Lung (tissue), 12 donors: Measurements from ENCODE around the gene ZFYVE26. TPM values are rescaled to one million over a fixed set of nuclear protein-coding genes. Genes with fewer than 3 reads are reported as not detected.
"Not testable (repeated sequence)": the region's sequence is repeated elsewhere in the genome, so short reads cannot be mapped to it uniquely, and the experiment has no call there.

ENCODE experiments used
- ATAC-seq: fragments of 200-7000 bp; cut with Tn5 transposase; one replicate; pipeline ENCODE4 v1.9.1; 2020; ENCODE audit warnings: moderate number of reproducible peaks; ENCODE audit not compliant: insufficient read depth, low FRiP score
- DNase-seq, 3 donors: peaks; one replicate each; pipeline ENCODE4 v3.0.0-alpha.2; 2013 to 2017
- H3K27ac ChIP-seq, 2 donors: one replicate each; pipeline ENCODE4 v1.5.1; 2013; ENCODE audit warnings: mild to moderate bottlenecking in 2 of 2, moderate library complexity in 2 of 2, control low read depth in 1 of 2, inconsistent platforms in 1 of 2, low read depth in 1 of 2, low read length in 1 of 2
- H3K27me3 ChIP-seq, 3 donors: one replicate each; pipeline ENCODE4 v1.5.1; 2013; ENCODE audit warnings: low read length in 2 of 3; ENCODE audit not compliant: control insufficient read depth in 3 of 3, insufficient read depth in 3 of 3
- H3K36me3 ChIP-seq, 4 donors: one replicate each; pipeline ENCODE4 v1.5.1; 2013; ENCODE audit warnings: low read length in 4 of 4, mild to moderate bottlenecking in 1 of 4, moderate library complexity in 1 of 4; ENCODE audit not compliant: control insufficient read depth in 4 of 4, insufficient read depth in 4 of 4
- H3K4me1 ChIP-seq, 5 donors: one replicate each; pipeline ENCODE4 v1.5.1; 2013; ENCODE audit warnings: low read length in 5 of 5, mild to moderate bottlenecking in 2 of 5, moderate library complexity in 1 of 5; ENCODE audit not compliant: control insufficient read depth in 5 of 5, insufficient read depth in 5 of 5
- H3K4me3 ChIP-seq: one replicate; pipeline ENCODE4 v1.5.1; 2013; ENCODE audit warnings: mild to moderate bottlenecking, control low read depth, moderate library complexity
- H3K9ac ChIP-seq, 2 donors: one replicate each; pipeline ENCODE4 v1.5.1; 2013; ENCODE audit warnings: low read length in 2 of 2, control low read depth in 1 of 2; ENCODE audit not compliant: insufficient read depth in 1 of 2
- H3K9me3 ChIP-seq, 4 donors: one replicate each; pipeline ENCODE4 v1.5.1; 2013; ENCODE audit warnings: low read length in 3 of 4, mild to moderate bottlenecking in 1 of 4, moderate library complexity in 1 of 4; ENCODE audit not compliant: control insufficient read depth in 4 of 4, insufficient read depth in 3 of 4
- WGBS, 2 donors: extraction: QIAGEN DNeasy Blood & Tissue Kit; methylation state at CpG; one replicate each; pipeline ENCODE4 v1.1.7; 2013; 5-methylcytosine and 5-hydroxymethylcytosine counted together
- polyA plus RNA-seq, 2 donors: library from polyadenylated mRNA; stranded (reverse); fragments of 200-250 nt; gene quantifications; one replicate each; pipeline ENCODE4 v1.2.1, GENCODE V29; 2013
- total RNA-seq, 2 donors: library from RNA; depleted of rRNA in 1 of 2; stranded (reverse); fragments of >200 nt in 1 of 2; gene quantifications; one replicate each; pipeline ENCODE4 v1.2.1, GENCODE V29; 2014 to 2021
- TF ChIP-seq, protein P1 (sequence below): IDR thresholded peaks from 2 replicates; pipeline ENCODE4 v1.5.1; 2012; ENCODE audit warnings: mild to moderate bottlenecking; ENCODE audit errors: control extremely low read depth, extremely low read depth
- donor health status: control.
- donor health status: control.
- donor health status: Bipolar disorder and iron deficiency.
- donor health status: healthy.
- donor health status: DM: yes; HTN: yes; CAD: no.

ZFYVE26 gene
- total and polyA plus RNA-seq, 4 donors, result 6.8 to 50.6 (median 22.0) TPM

DNA sequence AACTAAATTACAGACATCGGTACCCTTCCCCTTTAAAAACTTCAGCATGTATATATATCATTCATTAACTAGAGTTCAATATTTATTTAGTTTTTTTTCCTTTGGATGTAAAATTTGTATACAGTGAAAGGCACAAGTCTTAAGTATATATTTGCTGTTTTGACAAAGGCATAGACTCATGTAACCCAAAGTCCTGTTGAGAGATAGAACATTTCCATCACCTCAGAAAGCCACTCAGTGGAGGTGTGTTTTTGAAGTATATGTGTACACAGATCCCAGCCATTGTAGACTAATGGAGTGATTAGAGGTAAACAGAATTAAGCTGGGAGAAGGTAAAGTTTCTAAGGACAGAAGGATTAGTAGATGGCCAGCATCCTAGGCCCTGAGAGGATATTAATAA, 99.3 kb downstream of the ZFYVE26 start:
- peaks cover 0 to 3% (median 0%) of the 10 kb centered on the region in 5 donors for H3K4me1 ChIP-seq
- H3K4me3 ChIP-seq, result no peak overlapping the region
- ATAC-seq, result no peak
- WGBS, 2 donors, result 94 to 96% methylated on average over 1 of the region's 1 CpG
- no peak for DNase-seq
- H3K27me3 ChIP-seq, result no peaks in the 10 kb centered on the region
- no peak overlapping the region for H3K27ac ChIP-seq
- no peaks in the 10 kb centered on the region for H3K36me3 ChIP-seq
- no peak overlapping the region for H3K9ac ChIP-seq
- TF ChIP-seq, protein P1, sequence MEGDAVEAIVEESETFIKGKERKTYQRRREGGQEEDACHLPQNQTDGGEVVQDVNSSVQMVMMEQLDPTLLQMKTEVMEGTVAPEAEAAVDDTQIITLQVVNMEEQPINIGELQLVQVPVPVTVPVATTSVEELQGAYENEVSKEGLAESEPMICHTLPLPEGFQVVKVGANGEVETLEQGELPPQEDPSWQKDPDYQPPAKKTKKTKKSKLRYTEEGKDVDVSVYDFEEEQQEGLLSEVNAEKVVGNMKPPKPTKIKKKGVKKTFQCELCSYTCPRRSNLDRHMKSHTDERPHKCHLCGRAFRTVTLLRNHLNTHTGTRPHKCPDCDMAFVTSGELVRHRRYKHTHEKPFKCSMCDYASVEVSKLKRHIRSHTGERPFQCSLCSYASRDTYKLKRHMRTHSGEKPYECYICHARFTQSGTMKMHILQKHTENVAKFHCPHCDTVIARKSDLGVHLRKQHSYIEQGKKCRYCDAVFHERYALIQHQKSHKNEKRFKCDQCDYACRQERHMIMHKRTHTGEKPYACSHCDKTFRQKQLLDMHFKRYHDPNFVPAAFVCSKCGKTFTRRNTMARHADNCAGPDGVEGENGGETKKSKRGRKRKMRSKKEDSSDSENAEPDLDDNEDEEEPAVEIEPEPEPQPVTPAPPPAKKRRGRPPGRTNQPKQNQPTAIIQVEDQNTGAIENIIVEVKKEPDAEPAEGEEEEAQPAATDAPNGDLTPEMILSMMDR, result no peak
- H3K9me3 ChIP-seq, result no peaks in the 10 kb centered on the region

DNA sequence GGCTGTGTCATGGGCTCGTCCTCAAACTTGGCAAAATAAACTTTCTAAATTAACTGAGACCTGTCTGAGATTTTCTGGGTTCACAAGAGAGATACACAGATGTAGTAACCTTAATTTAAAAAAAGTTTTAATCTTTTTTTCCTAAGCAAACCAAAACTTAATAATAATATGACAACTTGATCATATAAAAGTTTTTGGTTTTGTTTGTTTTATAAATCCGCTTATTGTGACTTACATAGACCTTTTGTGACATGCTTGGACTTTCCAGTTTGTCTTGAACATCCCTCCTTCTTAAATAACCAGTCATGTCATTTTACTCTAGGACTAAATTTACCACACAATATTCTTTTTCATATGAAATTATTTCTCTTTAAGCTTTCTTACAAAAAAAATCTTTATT, 106.2 kb downstream of the ZFYVE26 start:
- Histone ChIP-seq H3K27me3 (no peaks in the 10 kb centered on the region), H3K4me3 (no peak overlapping the region), H3K27ac (no peak overlapping the region), H3K4me1 (no peaks in the 10 kb centered on the region), H3K9ac (no peak overlapping the region), H3K9me3 (peaks cover 0 to 7% (median 0%) of the 10 kb centered on the region in 4 donors), H3K36me3 (no peaks in the 10 kb centered on the region)
- TF ChIP-seq, protein P1, result no peak
- ATAC-seq (no peak), DNase-seq (no peak)
- 88 to 91% methylated on average over 2 of the region's 2 CpGs for WGBS, 2 donors

DNA sequence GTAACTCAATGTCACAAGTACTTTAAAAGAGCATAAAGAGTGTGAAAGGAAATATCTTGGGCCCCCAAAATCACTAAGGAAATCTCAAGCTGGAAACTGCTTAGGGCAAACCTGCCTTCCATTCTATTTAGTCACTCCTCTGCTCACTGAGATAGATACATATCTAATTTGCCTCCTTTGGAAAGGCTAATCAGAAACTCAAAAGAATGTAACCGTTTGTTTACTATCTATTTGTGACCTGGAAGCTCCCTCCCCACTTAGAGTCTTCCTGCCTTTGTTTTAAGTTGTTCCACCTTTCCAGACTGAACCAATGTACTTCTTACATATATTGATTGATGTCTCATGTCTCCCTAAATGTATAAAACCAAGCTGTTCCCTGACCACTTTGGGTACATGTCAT, 106.6 kb downstream of the ZFYVE26 start:
- ATAC-seq, result not testable (repeated sequence)
- WGBS, 2 donors, result 73 to 75% methylated on average over 1 of the region's 1 CpG

DNA sequence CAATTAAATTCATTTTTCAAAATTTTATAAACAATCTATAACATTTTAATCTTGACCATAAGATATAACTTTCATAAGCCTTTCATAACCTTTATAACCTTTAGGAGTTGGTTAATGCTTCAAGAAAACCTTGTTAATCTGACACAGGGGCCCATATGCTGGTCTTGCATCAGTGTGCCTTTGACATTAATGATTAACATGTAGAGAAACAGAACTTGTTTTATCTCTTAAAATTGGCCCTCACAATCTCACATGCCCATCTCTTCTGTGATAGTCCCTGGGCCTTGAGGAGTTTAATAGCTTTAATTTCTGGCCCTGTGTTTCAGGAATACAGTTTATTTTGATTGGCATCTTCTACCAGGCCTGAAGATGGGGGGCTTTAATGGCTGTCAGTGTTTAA, 107.0 kb downstream of the ZFYVE26 start:
- H3K4me3 ChIP-seq, H3K9me3 ChIP-seq, H3K9ac ChIP-seq, H3K36me3 ChIP-seq, H3K4me1 ChIP-seq, H3K27ac ChIP-seq, H3K27me3 ChIP-seq, DNase-seq, ATAC-seq: not testable (repeated sequence)

More for the DNA sequence above, 106.6 kb downstream of the ZFYVE26 start:
- H3K27me3 ChIP-seq, H3K4me3 ChIP-seq, H3K36me3 ChIP-seq, H3K4me1 ChIP-seq, DNase-seq, H3K9me3 ChIP-seq, H3K9ac ChIP-seq, H3K27ac ChIP-seq: not testable (repeated sequence)

- H3K27ac ChIP-seq, result no peak overlapping the region
- no peaks in the 10 kb centered on the region for H3K36me3 ChIP-seq
- no peak overlapping the region for H3K9ac ChIP-seq
- TF ChIP-seq, protein P1, result no peak
- peaks cover 0 to 7% (median 0%) of the 10 kb centered on the region in 4 donors for H3K9me3 ChIP-seq
- DNase-seq (no peak), ATAC-seq (no peak)
- H3K4me1 ChIP-seq, result no peaks in the 10 kb centered on the region
- no peak overlapping the region for H3K4me3 ChIP-seq
- 67 to 80% methylated on average over 3 of the region's 3 CpGs for WGBS, 2 donors
- no peaks in the 10 kb centered on the region for H3K27me3 ChIP-seq
Measured at GRCh38 chr14:67705211-67705610, 111.2 kb downstream of the ZFYVE26 start.
